SK-N-SH (cell line): ENCODE measurements around the gene HSD17B4.

Experiments used
- CTCF ChIP-seq: fragments of 200-600 bp; sonication (generic); IDR thresholded peaks from 2 replicates; pipeline ENCODE4 v1.6.1; 2017; ENCODE audit warnings: antibody characterized with exemption, mild to moderate bottlenecking, moderate library complexity
- ELF1 ChIP-seq: IDR thresholded peaks from 2 replicates; pipeline ENCODE4 v1.4.0; 2012
- EP300 ChIP-seq, 2 experiments: IDR thresholded peaks; 2 replicates each; pipeline versions ENCODE4 v1.4.0 to v1.6.1; 2012; ENCODE audit warnings: borderline replicate concordance in 1 of 2, low read depth in 1 of 2, low read length in 1 of 2
- GABPA ChIP-seq: IDR thresholded peaks from 2 replicates; pipeline ENCODE4 v1.4.0; 2012; ENCODE audit warnings: low read depth, mild to moderate bottlenecking
- NFIC ChIP-seq: IDR thresholded peaks from 2 replicates; pipeline ENCODE4 v1.4.0; 2012; ENCODE audit warnings: borderline replicate concordance
- PBX3 ChIP-seq: IDR thresholded peaks from 2 replicates; pipeline ENCODE4; 2012
- RCOR1 ChIP-seq: fragments of 150-350 bp; IDR thresholded peaks from 2 replicates; pipeline ENCODE4 v1.6.1; 2017; ENCODE audit warnings: antibody characterized with exemption, low read length
- RXRA ChIP-seq: IDR thresholded peaks from 2 replicates; pipeline ENCODE4 v1.4.0; 2012; ENCODE audit warnings: low read depth, mild to moderate bottlenecking, borderline replicate concordance
- TAF1 ChIP-seq: IDR thresholded peaks from 2 replicates; pipeline ENCODE4 v1.6.1; 2012; ENCODE audit warnings: low read depth, mild to moderate bottlenecking, low read length, moderate library complexity, borderline replicate concordance
- USF2 ChIP-seq: fragments of 150-350 bp; IDR thresholded peaks from 2 replicates; pipeline ENCODE4 v1.6.1; 2017; ENCODE audit warnings: antibody characterized with exemption, low read length, low read depth, borderline replicate concordance
- YY1 ChIP-seq: IDR thresholded peaks from 2 replicates; pipeline ENCODE4 v1.4.0; 2012; ENCODE audit warnings: low read depth, mild to moderate bottlenecking
- ZBTB33 ChIP-seq: IDR thresholded peaks from 2 replicates; pipeline ENCODE4 v1.4.0; 2012; ENCODE audit warnings: low read depth, borderline replicate concordance

- TF ChIP-seq GABPA: no peak
- TF ChIP-seq RXRA: no peak
- no peak for TF ChIP-seq RCOR1
- no peak for TF ChIP-seq CTCF
- TF ChIP-seq USF2: no peak
- no peak for TF ChIP-seq NFIC
- TF ChIP-seq ZBTB33: no peak
- no peak for TF ChIP-seq PBX3
- TF ChIP-seq YY1: no peak
- TF ChIP-seq EP300 (IDR thresholded peaks at IDR 0.05; ENCODE audit: borderline replicate concordance in 1 of 2, low read depth in 1 of 2, low read length in 1 of 2): no peak
- TF ChIP-seq ELF1: no peak
- TF ChIP-seq TAF1: no peak
Observed at GRCh38 chr5:119484884-119485283, 32.6 kb downstream of the HSD17B4 start.
